Raji (cell line): ENCODE measurements around the gene TMTC1.

Experiments
- POLR2A ChIP-seq: IDR thresholded peaks from 2 replicates; pipeline ENCODE4 v1.6.1; 2011; ENCODE audit warnings: low read depth, low read length, control low read depth; ENCODE audit not compliant: insufficient read depth

TMTC1 gene

GRCh38 chr12:29783773-29784666 is at the start of gene TMTC1:
TMTC1 (minus strand) TSS chr12:29783942; CDS start chr12:29783751, 191 bp downstream.
- no peak for TF ChIP-seq POLR2A

DNA sequence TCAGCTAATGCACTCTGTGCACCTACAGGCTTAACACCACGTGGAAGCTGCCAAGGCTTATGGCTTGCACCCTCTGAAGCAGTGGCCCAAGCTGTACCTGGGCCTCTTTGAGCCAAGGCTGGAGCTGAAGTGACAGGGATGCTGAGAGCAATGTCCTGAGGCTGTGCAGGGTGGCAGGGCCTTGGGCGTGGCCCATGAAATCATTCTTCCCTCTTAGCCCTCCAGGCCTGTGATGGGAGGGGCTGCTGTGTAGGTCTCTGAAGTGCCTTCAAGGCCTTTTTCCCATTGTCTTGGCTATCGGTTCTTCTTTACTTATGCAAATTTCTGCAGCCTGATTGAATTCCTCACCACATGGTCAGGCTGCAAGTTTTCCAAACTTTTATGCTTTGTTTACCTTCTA is 47.4 kb upstream of the TMTC1 start:
- no peak for TF ChIP-seq POLR2A

DNA sequence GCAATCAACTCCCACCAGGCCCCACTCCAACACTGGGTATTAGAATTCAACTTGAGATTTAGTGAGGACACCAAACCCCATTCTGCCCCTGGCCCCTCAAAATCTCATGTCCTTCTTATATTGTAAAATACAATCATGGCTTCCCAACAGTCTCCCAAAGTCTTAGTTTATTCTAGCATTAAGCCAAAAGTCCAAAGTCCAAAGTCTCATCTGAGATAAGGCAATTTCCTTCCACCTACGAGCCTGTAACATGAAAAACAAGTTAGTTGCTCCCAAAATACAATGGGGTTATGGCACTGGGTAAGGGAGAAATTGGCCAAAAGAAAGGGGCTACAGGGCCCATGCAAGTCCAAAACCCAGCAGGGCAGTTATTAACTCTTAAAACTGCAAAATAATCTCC is 46.6 kb upstream of the TMTC1 start:
- no peak for TF ChIP-seq POLR2A

DNA sequence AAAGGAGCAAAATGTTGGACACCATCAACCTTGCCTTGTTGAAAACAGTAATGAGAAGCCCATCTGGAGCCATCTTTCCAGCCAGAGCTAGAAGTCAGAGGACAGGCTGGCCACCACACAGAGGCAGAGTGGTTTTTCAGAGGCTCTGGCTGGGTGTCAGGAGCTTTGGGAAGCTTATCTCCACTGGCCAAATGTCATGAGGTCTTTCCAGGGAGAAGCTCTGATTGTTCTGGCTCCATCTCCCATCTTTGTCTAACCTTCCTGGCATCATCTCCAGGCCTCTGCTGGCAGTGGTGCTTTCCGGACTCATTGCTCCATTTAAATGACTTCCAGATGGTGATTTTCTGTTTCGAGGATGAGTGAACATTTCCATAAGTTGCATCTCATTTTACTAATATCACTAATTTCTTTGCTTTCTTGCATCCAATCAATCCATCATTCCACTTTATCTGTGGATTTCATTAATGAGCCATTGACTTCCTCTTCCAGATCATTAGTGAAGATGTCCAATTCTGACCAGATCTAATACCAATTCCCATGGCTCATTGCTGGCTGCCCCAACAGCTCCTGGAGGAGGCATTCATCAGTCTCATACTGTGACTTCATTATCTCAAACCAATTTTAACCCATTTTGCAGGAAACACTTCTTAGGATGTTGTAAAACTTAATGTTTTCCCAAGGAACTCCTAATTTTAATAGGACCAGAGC is 35.3 kb upstream of the TMTC1 start:
- no peak for TF ChIP-seq POLR2A

- no peak for TF ChIP-seq POLR2A
Measured at GRCh38 chr12:29816874-29817725, 33.4 kb upstream of the TMTC1 start.

DNA sequence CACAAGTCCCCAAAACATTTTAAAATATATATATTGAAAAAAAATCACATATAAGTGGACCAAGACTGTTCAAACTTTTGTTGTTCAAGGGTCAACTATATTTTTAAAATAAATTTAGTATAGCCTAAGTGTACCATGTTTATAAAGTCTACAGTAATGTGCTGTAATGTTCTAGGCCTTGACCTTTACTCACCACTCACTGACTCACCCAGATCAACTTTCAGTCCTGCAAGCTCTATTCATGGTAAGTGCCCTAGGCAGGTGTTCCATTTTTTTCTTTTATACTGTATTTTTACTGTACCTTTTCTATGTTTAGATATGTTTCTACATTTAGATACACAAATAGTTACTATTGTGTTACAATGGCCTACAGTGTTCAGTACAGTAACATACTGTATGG is 23.4 kb upstream of the TMTC1 start:
- no peak for TF ChIP-seq POLR2A

DNA sequence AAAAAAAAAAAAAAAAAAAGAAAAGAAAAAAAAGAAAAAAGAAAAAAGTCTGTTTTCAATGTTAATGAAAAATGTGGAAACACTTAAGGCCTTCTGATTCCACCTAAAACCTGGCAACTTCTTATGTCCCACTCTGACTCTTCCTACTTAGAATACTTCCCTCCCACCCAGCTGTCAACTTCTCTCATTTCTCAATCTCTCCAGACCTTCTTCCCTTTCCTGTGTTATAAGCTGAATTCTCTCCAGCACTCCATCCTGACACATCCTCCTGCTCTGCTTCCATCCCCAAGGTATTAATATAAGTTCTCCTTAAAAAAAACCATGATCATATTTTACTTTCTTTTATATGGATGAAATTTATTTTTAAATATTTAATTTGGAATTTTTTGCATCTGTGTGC is 20.3 kb upstream of the TMTC1 start:
- no peak for TF ChIP-seq POLR2A

DNA sequence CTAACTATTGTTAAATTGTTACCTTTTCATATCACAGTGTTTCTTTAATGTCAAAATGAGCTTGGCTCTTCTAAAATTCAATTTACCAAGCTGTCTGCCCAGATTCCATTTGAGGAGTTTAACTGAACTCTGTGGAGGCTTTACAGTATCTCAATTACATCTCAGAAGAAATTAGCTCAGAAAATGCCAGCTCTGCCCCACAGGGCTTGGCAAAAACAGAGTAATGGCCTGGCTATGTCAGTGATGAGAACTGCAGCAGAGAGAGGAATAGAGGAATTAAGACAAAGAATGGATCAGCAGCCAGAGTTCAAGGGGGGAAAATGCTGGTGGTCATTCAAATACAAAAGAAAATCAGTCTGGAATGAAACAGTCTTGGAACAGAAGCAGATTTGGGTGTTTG is 15.8 kb upstream of the TMTC1 start:
- TF ChIP-seq POLR2A: no peak

DNA sequence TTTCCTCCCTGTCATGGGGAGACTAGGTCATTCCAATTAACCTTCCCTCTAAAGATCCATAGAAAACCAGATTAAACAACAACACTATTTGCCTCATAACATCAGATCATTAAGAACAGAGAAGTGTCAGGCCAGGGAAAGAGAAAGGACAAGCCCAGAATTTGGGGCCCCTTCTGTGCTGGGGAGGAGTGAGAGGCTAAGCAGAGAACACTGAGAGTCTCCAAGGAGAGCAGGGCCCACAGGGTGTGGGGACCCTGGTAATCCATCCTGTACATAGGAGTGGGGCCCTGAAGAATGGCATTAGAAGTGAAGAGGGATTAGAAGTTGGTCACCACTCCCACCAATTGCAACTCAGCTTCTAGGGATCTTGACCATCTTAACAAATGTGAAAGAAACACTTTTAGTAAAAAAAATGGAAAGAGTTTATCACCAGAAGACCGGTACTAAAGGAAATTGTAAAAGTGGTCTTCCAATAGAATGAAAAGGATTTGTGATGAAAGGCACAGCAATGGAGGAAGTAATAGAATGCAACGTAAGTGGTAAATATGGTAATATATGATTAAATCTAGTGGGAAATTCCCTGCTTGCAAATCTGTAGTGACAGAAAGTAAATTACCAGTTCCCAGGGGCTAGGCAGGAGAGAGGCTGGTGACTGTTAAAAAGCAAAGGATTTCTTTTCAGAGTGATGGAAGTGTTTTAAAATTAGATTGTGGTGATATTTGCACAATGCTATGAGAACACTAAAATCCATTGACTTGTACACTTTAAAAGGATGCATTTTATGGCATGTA is 14.0 kb upstream of the TMTC1 start:
- no peak for TF ChIP-seq POLR2A

DNA sequence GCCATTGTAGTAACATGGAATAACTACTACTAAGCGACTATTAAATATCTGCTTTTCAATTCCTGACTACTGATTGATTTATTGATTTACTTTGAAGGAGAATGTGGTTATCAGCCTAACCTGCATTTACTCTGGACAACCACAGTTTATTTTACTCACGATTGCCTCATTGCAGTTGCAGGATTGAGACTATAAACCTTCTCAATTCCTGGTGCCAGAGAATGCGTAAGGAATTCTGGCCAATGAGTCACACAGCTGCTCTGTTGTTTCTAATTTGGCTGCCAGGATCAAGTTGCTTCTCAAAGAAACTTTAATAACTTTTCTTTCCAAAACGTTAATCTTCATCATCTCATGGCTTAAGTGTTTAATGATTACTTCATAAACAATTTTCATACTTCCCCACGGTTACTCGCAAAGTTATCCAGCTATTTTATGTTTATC is 13.1 kb upstream of the TMTC1 start:
- TF ChIP-seq POLR2A: no peak

GRCh38 chr12:29795715-29796114 is 12.0 kb upstream of the TMTC1 start:
- TF ChIP-seq POLR2A: no peak

DNA sequence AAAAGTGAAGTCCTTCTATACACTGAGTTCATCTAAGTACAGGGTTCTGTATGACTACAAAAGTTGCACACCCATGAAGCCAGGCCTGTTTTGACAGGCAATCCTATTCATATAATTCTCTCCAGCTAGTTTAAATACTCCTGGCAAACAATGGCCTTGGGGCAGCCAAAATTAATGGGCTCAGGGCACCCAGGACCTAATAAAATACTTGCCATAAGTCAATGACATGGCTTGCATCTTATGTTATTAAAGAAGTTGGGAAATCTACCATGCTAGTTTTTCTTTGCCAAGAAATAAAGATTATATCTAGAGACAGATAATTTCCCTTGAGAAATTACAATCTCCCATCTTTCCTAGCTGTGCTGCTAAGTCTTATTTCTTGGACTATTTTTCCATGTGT is 11.1 kb upstream of the TMTC1 start:
- TF ChIP-seq POLR2A: no peak

GRCh38 chr12:29792853-29793252 is 9.1 kb upstream of the TMTC1 start:
- no peak for TF ChIP-seq POLR2A

GRCh38 chr12:29792132-29792531 is 8.4 kb upstream of the TMTC1 start:
- no peak for TF ChIP-seq POLR2A

DNA sequence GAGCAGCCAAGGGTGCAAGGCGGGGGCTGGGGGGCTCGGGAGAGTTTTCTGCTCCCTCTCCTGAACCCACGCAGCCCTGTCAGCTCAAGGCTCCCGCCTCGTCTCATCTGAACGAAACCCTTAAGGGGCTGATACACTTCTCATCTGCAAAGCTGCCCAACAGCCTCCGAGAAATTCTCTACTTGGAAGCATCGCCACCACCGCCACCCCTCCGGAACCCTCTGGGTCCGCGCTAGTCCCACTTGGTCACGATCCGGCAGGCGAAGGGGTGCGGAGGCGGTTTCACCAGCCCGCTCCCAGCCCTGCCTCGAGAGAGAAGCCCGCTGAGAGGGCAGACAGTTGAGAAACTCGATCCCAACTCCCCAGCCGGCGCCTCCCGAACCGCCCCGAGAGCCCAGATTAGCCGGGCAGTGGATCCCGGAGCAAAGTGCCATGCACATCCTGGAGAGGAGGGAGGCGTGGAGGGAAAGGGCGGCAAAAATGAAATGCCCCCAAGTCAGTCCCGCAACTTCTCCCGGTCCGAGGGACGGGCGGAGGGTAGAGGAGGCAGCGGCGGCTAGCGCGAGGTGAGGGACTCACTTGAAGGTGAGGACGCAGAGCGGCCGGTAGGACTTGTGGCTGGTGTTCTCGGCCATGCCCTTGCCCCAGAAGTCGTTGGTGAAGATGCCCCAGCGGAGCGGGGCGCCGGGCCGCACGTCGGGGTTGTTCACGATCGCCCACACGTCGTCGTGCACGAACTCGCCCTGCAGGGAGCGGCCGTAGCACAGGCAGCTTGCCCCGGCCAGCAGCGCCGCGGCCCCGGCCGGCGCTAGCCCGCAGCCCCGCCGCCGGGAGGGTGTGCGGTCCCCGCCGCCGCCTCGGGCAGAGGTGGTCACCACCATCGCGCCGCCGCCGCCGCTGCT is 620 bp downstream of the TMTC1 start:
- TF ChIP-seq POLR2A: no peak
